Naive thymus-derived CD4-positive, alpha-beta T cell (primary cell): Measurements from ENCODE around the gene CKAP2L. TPM values are rescaled to one million over a fixed set of nuclear protein-coding genes. Genes with fewer than 3 reads are reported as not detected.

Experiments
- ATAC-seq: fragments of 150-1000 bp; cut with Tn5 transposase; 2 replicates; pipeline ENCODE4 v1.10.0; 2021; ENCODE audit warnings: mild to moderate bottlenecking, moderate library complexity
- CTCF ChIA-PET: fragments of 350-600 bp; sonication (Branson Sonifier 250); formaldehyde crosslinking; loops from one replicate; lab custom pipeline; 2021; ENCODE audit warnings: antibody characterized with exemption; lab: Charles Lee
- POLR2A ChIA-PET: fragments of 350-600 bp; sonication (Branson Sonifier 250); formaldehyde crosslinking; loops from one replicate; lab custom pipeline; 2021; ENCODE audit warnings: antibody characterized with exemption, inconsistent platforms; lab: Charles Lee
- DNase-seq, 9 donors: peaks; one replicate each; pipeline versions ENCODE4 v3.0.0 to v3.0.0-alpha.2; 2020 to 2022; ENCODE audit warnings: mixed read lengths in 1 of 9
- H3K27ac ChIP-seq: one replicate; pipeline ENCODE4 v1.7.0; 2013; ENCODE audit warnings: mild to moderate bottlenecking, low read depth, low read length, moderate library complexity
- H3K27me3 ChIP-seq, 2 donors: one replicate each; pipeline ENCODE4 v1.7.0; 2013; ENCODE audit warnings: low read length in 2 of 2, mild to moderate bottlenecking in 2 of 2, moderate library complexity in 2 of 2; ENCODE audit not compliant: control insufficient read depth in 2 of 2, insufficient read depth in 2 of 2
- H3K36me3 ChIP-seq, 3 experiments: 1 replicate in 2 of 3; 2 replicates in 1 of 3; pipeline ENCODE4 v1.7.0; 2013; ENCODE audit warnings: low read length in 3 of 3, mild to moderate bottlenecking in 3 of 3, moderate library complexity in 1 of 3; ENCODE audit not compliant: insufficient read depth in 3 of 3, control insufficient read depth in 2 of 3
- H3K4me1 ChIP-seq, 2 donors: one replicate each; pipeline ENCODE4 v1.7.0; 2013; ENCODE audit warnings: low read length in 2 of 2, mild to moderate bottlenecking in 2 of 2, moderate library complexity in 1 of 2; ENCODE audit not compliant: control insufficient read depth in 2 of 2, insufficient read depth in 2 of 2
- H3K4me3 ChIP-seq: 2 replicates; pipeline ENCODE4 v1.7.0; 2013; ENCODE audit warnings: mild to moderate bottlenecking, low read length
- H3K9me3 ChIP-seq, 3 experiments: 1 replicate in 2 of 3; 2 replicates in 1 of 3; pipeline ENCODE4 v1.7.0; 2013; ENCODE audit warnings: low read length in 3 of 3; ENCODE audit not compliant: control insufficient read depth in 2 of 3
- H3K27ac Mint-ChIP-seq, 9 donors: one replicate each; pipeline ENCODE4 v1.8.0; 2020 to 2022; ENCODE audit warnings: mixed read lengths in 9 of 9, mild to moderate bottlenecking in 8 of 9, moderate library complexity in 5 of 9, inconsistent platforms in 2 of 9
- H3K27me3 Mint-ChIP-seq, 5 donors: one replicate each; pipeline ENCODE4 v1.8.0; 2021 to 2022; ENCODE audit warnings: mixed read lengths in 5 of 5, mild to moderate bottlenecking in 1 of 5
- H3K36me3 Mint-ChIP-seq, 5 donors: one replicate each; pipeline ENCODE4 v1.8.0; 2020 to 2022; ENCODE audit warnings: mixed read lengths in 5 of 5, mild to moderate bottlenecking in 3 of 5, inconsistent platforms in 1 of 5
- H3K4me1 Mint-ChIP-seq, 7 donors: one replicate each; pipeline ENCODE4 v1.8.0; 2020 to 2022; ENCODE audit warnings: mixed read lengths in 7 of 7, mild to moderate bottlenecking in 3 of 7, inconsistent platforms in 1 of 7
- H3K4me3 Mint-ChIP-seq, 10 donors: one replicate each; pipeline ENCODE4 v1.8.0; 2020 to 2022; ENCODE audit warnings: mild to moderate bottlenecking in 10 of 10, mixed read lengths in 10 of 10, moderate library complexity in 6 of 10, inconsistent platforms in 2 of 10
- H3K9me3 Mint-ChIP-seq, 11 donors: one replicate each; pipeline ENCODE4 v1.8.0; 2020 to 2022; ENCODE audit warnings: mixed read lengths in 11 of 11, mild to moderate bottlenecking in 4 of 11, inconsistent platforms in 1 of 11, moderate library complexity in 1 of 11
- intact Hi-C, 2 donors: fragments of 100-400 bp; cut with micrococcal nuclease; formaldehyde crosslinking; loops; one replicate each; pipeline ENCODE4 v1.15.1; 2023
- polyA plus RNA-seq, 2 donors: library from polyadenylated mRNA; unstranded; fragments of 300-500 nt; fragmentation: Illumina TruSeq; gene quantifications; one replicate each; pipeline ENCODE4 v1.2.3, GENCODE V29; 2021
- total RNA-seq, 6 experiments: library from RNA in 5 of 6; stranded (reverse) in 5 of 6; gene quantifications; 1 replicate in 5 of 6; 2 replicates in 1 of 6; pipeline ENCODE4 v1.2.3 and lab custom pipeline; 2021 to 2026

CKAP2L gene
- 10 to 100 TPM in 1 of 5 experiments, 1 to 10 TPM in 1, under 1 TPM in 1, not detected in 2; 0.69 to 36.2 (median 2.4) TPM for total RNA-seq
- polyA plus RNA-seq = not detected
- not detected for total RNA-seq (lab: John Stamatoyannopoulos, UW)

DNA sequence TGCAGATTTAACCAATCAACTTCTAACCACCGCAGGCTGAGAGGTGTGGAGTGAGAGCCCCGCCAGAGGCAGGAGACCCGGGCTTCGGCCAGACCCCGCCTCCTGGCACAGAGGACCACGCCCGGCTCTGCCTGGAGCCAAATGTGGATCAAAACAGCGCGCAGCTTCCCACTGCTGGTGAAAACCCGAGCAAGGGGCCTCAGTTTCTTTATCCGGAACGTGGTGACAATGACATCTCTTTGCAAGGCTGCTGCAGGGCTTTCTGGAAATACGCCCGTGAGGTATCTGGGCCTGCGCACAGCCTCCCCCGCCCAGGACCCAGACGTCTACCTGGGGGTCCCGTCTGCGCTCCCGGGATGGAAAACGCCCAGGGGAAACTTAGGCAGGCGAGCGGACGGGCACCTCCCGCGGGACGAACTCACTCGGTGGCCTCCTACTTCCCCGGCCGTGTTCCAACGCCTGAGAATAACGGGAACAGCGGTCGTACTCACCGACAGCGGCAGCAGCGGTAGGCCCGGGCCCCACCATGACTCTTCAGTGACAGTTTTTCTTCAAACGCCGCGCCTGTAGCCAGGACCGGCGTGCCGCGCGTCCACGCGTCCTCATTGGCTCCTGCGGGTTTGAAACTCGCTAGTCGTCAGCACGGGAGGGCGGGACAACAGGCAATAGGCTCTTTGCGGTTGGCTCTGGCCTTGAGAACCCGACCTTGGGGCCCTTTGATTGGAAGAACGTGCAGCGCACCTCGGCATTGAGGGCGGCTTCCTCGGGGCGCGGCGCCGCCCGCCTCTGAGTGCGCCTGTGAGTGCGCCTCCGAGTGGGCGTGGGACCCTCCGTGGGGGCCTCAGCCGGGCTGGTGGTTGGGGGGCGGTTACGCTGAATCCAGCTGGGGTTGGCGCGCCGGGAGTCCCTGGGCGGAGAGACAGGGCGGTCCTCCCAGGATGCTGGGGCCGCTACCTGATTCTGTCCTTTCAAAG is at the start of gene CKAP2L:
TSS of gene CKAP2L (minus strand) at position 539 of the 974 bp plus-strand sequence. CDS start at position 528, 11 bp downstream.
- Mint-ChIP-seq H3K4me3 (peak within 1 kb of the TSS; percentile 90 to 97 (median 92)), H3K27ac (peak within 1 kb of the TSS; percentile 29 to 95 (median 71)), H3K9me3 (peaks cover 0 to 10% (median 0%) of the 10 kb centered on the region in 11 donors), H3K4me1 (peaks cover 15 to 61% (median 30%) of the 10 kb centered on the region in 7 donors), H3K27me3 (no peaks in the 10 kb centered on the region), H3K36me3 (peaks cover 0 to 24% (median 0%) of the 10 kb centered on the region in 5 donors)
- ATAC-seq (peak; percentile 99), DNase-seq (peak; percentile 85 to 97 (median 94))
- H3K27me3 ChIP-seq = no peaks in the 10 kb centered on the region
- intact Hi-C loops = loop anchor here (1.0 to 10.0 kb wide), 9 partner anchors 15 to 1642 kb away; partner anchors contain the start of genes BCL2L11 (in 1 of the 2), CHCHD5 (in 1 of the 2), POLR1B (in 1 of the 2) and PSD4 (in 1 of the 2)
- no peaks in the 10 kb centered on the region for H3K9me3 ChIP-seq
- ChIA-PET POLR2A (interaction anchor here (1.0 kb wide), 1 partner anchor 205 kb away, joined by 3 read pairs; no protein-coding TSS in a partner anchor), CTCF (no interaction called here)
- H3K4me1 ChIP-seq = peaks cover 12 to 16% of the 10 kb centered on the region in 2 donors
- H3K36me3 ChIP-seq = no peaks in the 10 kb centered on the region
- peak within 1 kb of the TSS; percentile 65 for H3K27ac ChIP-seq
- H3K4me3 ChIP-seq = peak within 1 kb of the TSS; percentile 82

GRCh38 chr2:112813280-112813966 is 49.0 kb upstream of the CKAP2L start:
- Mint-ChIP-seq H3K4me3 (no peak overlapping the region), H3K9me3 (peaks cover 0 to 6% (median 2%) of the 10 kb centered on the region in 11 donors), H3K27me3 (no peaks in the 10 kb centered on the region), H3K36me3 (peaks cover 0 to 14% (median 0%) of the 10 kb centered on the region in 5 donors), H3K4me1 (peaks cover 14 to 20% (median 18%) of the 10 kb centered on the region in 7 donors), H3K27ac (no peak overlapping the region)
- no peak overlapping the region for H3K27ac ChIP-seq
- H3K9me3 ChIP-seq = no peaks in the 10 kb centered on the region
- CTCF ChIA-PET = no interaction called here
- peaks cover 0 to 8% of the 10 kb centered on the region in 2 donors for H3K4me1 ChIP-seq
- POLR2A ChIA-PET = no interaction called here
- H3K36me3 ChIP-seq = no peaks in the 10 kb centered on the region
- intact Hi-C loops = no loop called here
- H3K27me3 ChIP-seq = no peaks in the 10 kb centered on the region
- no peak overlapping the region for H3K4me3 ChIP-seq
- ATAC-seq (no peak), DNase-seq (no peak)

GRCh38 chr2:112812318-112813267 is 48.2 kb upstream of the CKAP2L start:
- H3K4me1 ChIP-seq = peaks cover 0 to 8% of the 10 kb centered on the region in 2 donors
- ChIA-PET POLR2A (no interaction called here), CTCF (no interaction called here)
- Mint-ChIP-seq H3K9me3 (peaks cover 0 to 8% (median 3%) of the 10 kb centered on the region in 11 donors), H3K4me1 (peaks cover 14 to 20% (median 18%) of the 10 kb centered on the region in 7 donors), H3K36me3 (peaks cover 0 to 16% (median 2%) of the 10 kb centered on the region in 5 donors), H3K27ac (peak overlapping the region in 3 of 9 donors; percentile 22 to 74 (median 50)), H3K4me3 (peak overlapping the region in 2 of 10 donors; percentile 7 to 34), H3K27me3 (no peaks in the 10 kb centered on the region)
- peaks cover 0 to under 1% (median 0%) of the 10 kb centered on the region in 3 experiments for H3K9me3 ChIP-seq
- no peak overlapping the region for H3K4me3 ChIP-seq
- ATAC-seq = no peak
- H3K27ac ChIP-seq = no peak overlapping the region
- no peaks in the 10 kb centered on the region for H3K27me3 ChIP-seq
- DNase-seq = no peak
- no peaks in the 10 kb centered on the region for H3K36me3 ChIP-seq
- intact Hi-C loops = no loop called here

- H3K9me3 Mint-ChIP-seq = peaks cover 0 to 13% (median 7%) of the 10 kb centered on the region in 11 donors
Measured at GRCh38 chr2:112811841-112812306, 47.5 kb upstream of the CKAP2L start.

DNA sequence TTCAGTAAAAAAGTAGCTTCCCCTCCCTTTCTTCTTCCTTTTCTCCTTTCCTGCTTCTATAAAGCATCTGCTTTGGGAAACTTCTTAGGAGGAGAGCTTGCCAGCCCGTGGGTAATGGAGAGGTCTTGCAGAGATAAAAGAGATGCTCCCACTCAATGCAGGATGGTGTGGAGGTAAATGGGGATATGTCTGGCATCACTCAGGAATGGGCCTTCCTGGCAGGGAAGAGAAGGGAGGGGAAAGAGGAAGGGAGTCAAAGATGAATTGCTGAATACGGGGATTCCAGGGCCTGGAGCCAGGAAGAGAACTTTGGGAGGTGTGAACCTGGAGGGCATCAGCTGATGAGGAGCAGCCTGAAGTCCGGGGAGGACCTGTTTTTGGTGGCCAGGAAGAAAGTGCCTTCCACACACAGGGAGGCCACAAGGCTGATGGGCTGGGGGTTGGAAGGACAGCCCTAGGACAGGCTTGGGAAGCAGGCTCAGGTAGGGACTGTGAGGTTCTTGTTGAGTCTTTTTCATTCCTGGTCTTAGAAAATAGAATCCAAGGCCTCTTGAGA is 46.9 kb upstream of the CKAP2L start:
- intact Hi-C loops = no loop called here
- Histone ChIP-seq H3K9me3 (peaks cover 0 to 5% (median 0%) of the 10 kb centered on the region in 3 experiments), H3K4me1 (peaks cover 0 to 8% of the 10 kb centered on the region in 2 donors), H3K27ac (no peak overlapping the region), H3K4me3 (no peak overlapping the region), H3K27me3 (no peaks in the 10 kb centered on the region), H3K36me3 (no peaks in the 10 kb centered on the region)
- DNase-seq = no peak
- POLR2A ChIA-PET = no interaction called here
- no peaks in the 10 kb centered on the region for H3K27me3 Mint-ChIP-seq
- CTCF ChIA-PET = no interaction called here
- H3K27ac Mint-ChIP-seq = peak overlapping the region in 3 of 9 donors; percentile 26 to 74 (median 50)
- peak overlapping the region in 1 of 10 donors; percentile 4 for H3K4me3 Mint-ChIP-seq
- ATAC-seq = no peak
- peaks cover 0 to 17% (median 7%) of the 10 kb centered on the region in 11 donors for H3K9me3 Mint-ChIP-seq
- H3K4me1 Mint-ChIP-seq = peaks cover 14 to 20% (median 18%) of the 10 kb centered on the region in 7 donors
- H3K36me3 Mint-ChIP-seq = peaks cover 0 to 24% (median 5%) of the 10 kb centered on the region in 5 donors

More at GRCh38 chr2:112811841-112812306, 47.5 kb upstream of the CKAP2L start:
- ATAC-seq (peak; percentile 61), DNase-seq (no peak)
- Histone ChIP-seq H3K36me3 (no peaks in the 10 kb centered on the region), H3K4me3 (no peak overlapping the region), H3K9me3 (peaks cover 0 to 5% (median 0%) of the 10 kb centered on the region in 3 experiments), H3K27me3 (no peaks in the 10 kb centered on the region), H3K27ac (no peak overlapping the region), H3K4me1 (peaks cover 0 to 8% of the 10 kb centered on the region in 2 donors)
- Mint-ChIP-seq H3K4me1 (peaks cover 14 to 20% (median 18%) of the 10 kb centered on the region in 7 donors), H3K36me3 (peaks cover 0 to 21% (median 5%) of the 10 kb centered on the region in 5 donors), H3K4me3 (peak overlapping the region in 2 of 10 donors; percentile 7 to 34), H3K27me3 (no peaks in the 10 kb centered on the region), H3K27ac (peak overlapping the region in 3 of 9 donors; percentile 22 to 74 (median 50))
- POLR2A ChIA-PET = no interaction called here
- intact Hi-C loops = no loop called here
- CTCF ChIA-PET = no interaction called here
